GM12892 (cell line): ENCODE data around the gene CNTLN.

Experiments
- DNase-seq: peaks from one replicate; pipeline ENCODE4 v3.0.0; 2011; ENCODE audit not compliant: insufficient read length
- FAIRE-seq: peaks from 2 replicates; lab custom pipeline; 2011; peaks lifted over from hg19 to GRCh38; lab: Jason Lieb, UNC
- POLR2A ChIP-seq: IDR thresholded peaks from 2 replicates; pipeline ENCODE4 v1.6.1; 2011; ENCODE audit warnings: low read depth, low read length, control low read depth
- POLR2AphosphoS5 ChIP-seq: IDR thresholded peaks from 2 replicates; pipeline ENCODE4 v1.6.1; 2011; ENCODE audit warnings: low read depth, low read length, control low read depth
- TAF1 ChIP-seq: IDR thresholded peaks from 2 replicates; pipeline ENCODE4 v1.6.1; 2011; ENCODE audit warnings: low read depth, mild to moderate bottlenecking, control low read depth, low read length, borderline replicate concordance

The CNTLN gene

GRCh38 chr9:17536027-17536426 is 401.2 kb downstream of the CNTLN start:
- TF ChIP-seq POLR2A (no peak), TAF1 (no peak), POLR2AphosphoS5 (no peak)
- DNase-seq (no peak), FAIRE-seq (no peak)

GRCh38 chr9:17551023-17551422 is 416.2 kb downstream of the CNTLN start:
- TF ChIP-seq TAF1 (no peak), POLR2AphosphoS5 (no peak), POLR2A (no peak)
- DNase-seq (no peak), FAIRE-seq (no peak)
